Endothelial cell of umbilical vein (primary cell): ENCODE results near the gene PLEKHG7. TPM values are rescaled to one million over a fixed set of nuclear protein-coding genes. Genes with fewer than 3 reads are reported as not detected.
A peak's percentile ranks its signal among the peaks of the same experiment; 100 is the strongest.

Experiments used
- BruUV-seq: library from RNA; stranded (reverse); fragments of 400-500 nt; replicated peaks from 2 replicates; lab custom pipeline; 2021; lab: Mats Ljungman, UMichigan
- CTCF ChIA-PET: fragments of 300-600, 350-600 bp; sonication (Branson Sonifier 250); formaldehyde crosslinking; loops from one replicate; lab custom pipeline; 2021; ENCODE audit warnings: antibody characterized with exemption, inconsistent platforms; lab: Charles Lee
- POLR2A ChIA-PET: fragments of 300-600, 350-600 bp; sonication (Branson Sonifier 250); formaldehyde crosslinking; loops from one replicate; lab custom pipeline; 2021; ENCODE audit warnings: antibody characterized with exemption, inconsistent platforms; lab: Charles Lee
- DNase-seq: peaks from one replicate; pipeline ENCODE4 v3.0.0-alpha.2; 2011; ENCODE audit warnings: low read depth, low spot score
- FAIRE-seq: peaks from 2 replicates; lab custom pipeline; 2011; peaks lifted over from hg19 to GRCh38; lab: Jason Lieb, UNC
- H2AFZ ChIP-seq: 2 replicates; pipeline ENCODE4 v1.6.0; 2012; ENCODE audit warnings: low read depth, low read length, control low read depth, inconsistent platforms
- H3K27ac ChIP-seq: 2 replicates; pipeline ENCODE4 v1.5.1; 2011; ENCODE audit warnings: low read depth, mild to moderate bottlenecking, control low read depth, low read length, moderate library complexity; ENCODE audit not compliant: insufficient read depth
- H3K27me3 ChIP-seq, 2 experiments: 2 replicates each; pipeline versions ENCODE4 v1.6.0 to v1.6.1; 2011; ENCODE audit warnings: low read length in 2 of 2, mixed read lengths in 1 of 2; ENCODE audit not compliant: control insufficient read depth in 2 of 2, insufficient read depth in 2 of 2
- H3K36me3 ChIP-seq, 2 experiments: 2 replicates in 1 of 2; 3 replicates in 1 of 2; pipeline ENCODE4 v1.5.1; 2011; ENCODE audit warnings: low read length in 2 of 2, mild to moderate bottlenecking in 1 of 2, moderate library complexity in 1 of 2; ENCODE audit not compliant: control insufficient read depth in 2 of 2, insufficient read depth in 2 of 2; ENCODE audit errors: extremely low read depth in 1 of 2
- H3K4me1 ChIP-seq: 3 replicates; pipeline ENCODE4 v1.5.1; 2011; ENCODE audit warnings: mild to moderate bottlenecking, low read length; ENCODE audit not compliant: control insufficient read depth, insufficient read depth; ENCODE audit errors: extremely low read depth
- H3K4me2 ChIP-seq: 2 replicates; pipeline ENCODE4 v1.6.1; 2011; ENCODE audit warnings: low read length, control low read depth, mixed read lengths; ENCODE audit not compliant: insufficient read depth
- H3K4me3 ChIP-seq, 3 experiments: fragments of 200-600 bp in 1 of 3; sonication (generic), shearing (Covaris generic) in 1 of 3; replicated peaks in 1 of 3; 2 replicates each; pipeline ENCODE4 v1.5.1; 2011 to 2016; ENCODE audit warnings: control low read depth in 3 of 3, low read length in 3 of 3, mild to moderate bottlenecking in 2 of 3, inconsistent platforms in 1 of 3, low read depth in 1 of 3, moderate library complexity in 1 of 3; ENCODE audit not compliant: insufficient read depth in 1 of 3
- H3K79me2 ChIP-seq: 2 replicates; pipeline ENCODE4 v1.6.0; 2012; ENCODE audit warnings: low read length, inconsistent platforms; ENCODE audit not compliant: control insufficient read depth, insufficient read depth
- H3K9ac ChIP-seq: replicated peaks from 2 replicates; pipeline ENCODE3; 2011; ENCODE audit warnings: low read length, control low read depth; ENCODE audit not compliant: insufficient read depth; ENCODE audit errors: extremely low read depth
- H3K9me1 ChIP-seq: replicated peaks from 3 replicates; pipeline ENCODE4 v1.6.0; 2011; ENCODE audit warnings: mild to moderate bottlenecking, low read length; ENCODE audit not compliant: control insufficient read depth, insufficient read depth; ENCODE audit errors: extremely low read depth
- H3K9me3 ChIP-seq: replicated peaks from 2 replicates; pipeline ENCODE4 v1.5.1; 2012; ENCODE audit warnings: low read length, inconsistent platforms; ENCODE audit not compliant: control insufficient read depth, insufficient read depth
- H4K20me1 ChIP-seq: replicated peaks from 2 replicates; pipeline ENCODE3; 2011; ENCODE audit warnings: mild to moderate bottlenecking, low read length; ENCODE audit not compliant: control insufficient read depth, insufficient read depth; ENCODE audit errors: extremely low read depth
- EZH2 ChIP-seq: IDR thresholded peaks from 2 replicates; pipeline ENCODE4 v1.6.1; 2012; ENCODE audit warnings: borderline replicate concordance, low read depth, mild to moderate bottlenecking, moderate library complexity, low read length, inconsistent platforms; ENCODE audit not compliant: severe bottlenecking
- FOS ChIP-seq: IDR thresholded peaks from 2 replicates; pipeline ENCODE4 v1.6.1; 2011; ENCODE audit warnings: mild to moderate bottlenecking, low read length, moderate library complexity, borderline replicate concordance; ENCODE audit not compliant: insufficient read depth
- JUN ChIP-seq: IDR thresholded peaks from 2 replicates; pipeline ENCODE4 v1.6.1; 2011; ENCODE audit warnings: borderline replicate concordance, low read depth; ENCODE audit not compliant: insufficient read length, insufficient read depth
- MAX ChIP-seq: IDR thresholded peaks from 2 replicates; pipeline ENCODE4 v1.6.1; 2011; ENCODE audit not compliant: insufficient read depth, insufficient read length
- POLR2A ChIP-seq: IDR thresholded peaks from 2 replicates; pipeline ENCODE4 v1.6.1; 2012; ENCODE audit warnings: low read depth, mild to moderate bottlenecking, control low read depth, low read length
- POLR2AphosphoS5 ChIP-seq: IDR thresholded peaks from 2 replicates; pipeline ENCODE4 v1.6.1; 2012; ENCODE audit warnings: low read depth, mild to moderate bottlenecking, control low read depth, low read length, moderate library complexity; ENCODE audit not compliant: insufficient read depth
- dilution Hi-C: fragments of 300-500 bp; cut with MboI; formaldehyde crosslinking; loops from one replicate; pipeline ENCODE4 v1.15.0; 2019; ENCODE audit warnings: low sequenced_read_pairs; ENCODE audit not compliant: extremely low pct_ligation_motif_present
- intact Hi-C: fragments of 100-400 bp; cut with micrococcal nuclease; formaldehyde crosslinking; loops from one replicate; pipeline ENCODE4 v1.10.0; 2022
- polyA plus RNA-seq, 4 experiments: library from polyadenylated mRNA; depleted of rRNA in 3 of 4; stranded (reverse) in 3 of 4; unstranded in 1 of 4; fragments of >200 nt; gene quantifications; 2 replicates each; pipeline versions ENCODE4 v1.2.1 to v1.2.3, GENCODE V29; 2011 to 2012; ENCODE audit warnings: missing spikeins in 1 of 4
- total RNA-seq: library from RNA; stranded (reverse); gene quantifications from 2 replicates; pipeline ENCODE4 v1.2.3, GENCODE V29; 2021

PLEKHG7 gene
- total and polyA plus RNA-seq, 2 donors (not counting 3 experiments of a cell fraction or from before 2014, with no cell fraction given) = not detected

GRCh38 chr12:92821142-92821541, 118.4 kb downstream of the PLEKHG7 start:
- Histone ChIP-seq H3K9me1 (no peaks in the 10 kb centered on the region), H3K36me3 (peaks cover 2% of the 10 kb centered on the region in 2 experiments), H3K27ac (peak overlapping the region; percentile 40), H3K79me2 (no peaks in the 10 kb centered on the region), H3K27me3 (no peaks in the 10 kb centered on the region), H3K4me2 (peak overlapping the region; percentile 66), H3K9me3 (no peaks in the 10 kb centered on the region), H2AFZ (no peak overlapping the region), H3K9ac (no peak overlapping the region), H3K4me3 (peak overlapping the region in 1 of 3 experiments; percentile 19), H4K20me1 (no peaks in the 10 kb centered on the region), H3K4me1 (peaks cover 10% of the 10 kb centered on the region)
- FAIRE-seq = peak; percentile 74
- POLR2A ChIA-PET = interaction anchor here (0.6 kb wide), 1 partner anchor 629 kb away, joined by 5 read pairs; no protein-coding TSS in a partner anchor
- TF ChIP-seq FOS (no peak), MAX (no peak), POLR2AphosphoS5 (no peak), EZH2 (no peak), JUN (no peak), POLR2A (no peak)
- CTCF ChIA-PET = interaction anchor here (0.9 to 1.6 kb wide), 3 partner anchors 8 to 598 kb away, joined by 3 to 4 read pairs (median 3); no protein-coding TSS in a partner anchor
- dilution Hi-C loops = no loop called here
- peak; percentile 43 for DNase-seq
- intact Hi-C loops = no loop called here
- no TSS peak for BruUV-seq

Other genes with a start within 250 kb of the PLEKHG7 start
- 37.9 and 38.8 TPM in 2 replicates for gene EEA1, start 226.3 kb downstream of the PLEKHG7 start, total RNA-seq
- 1.9 and 2.6 TPM in 2 replicates for gene EEA1, start 226.3 kb downstream of the PLEKHG7 start, polyA plus RNA-seq